Gastroesophageal sphincter (tissue), 4 donors: ENCODE results near the gene ITGB1BP1. TPM values are rescaled to one million over a fixed set of nuclear protein-coding genes. Genes with fewer than 3 reads are reported as not detected.

Experiments
- ATAC-seq: fragments of 150-250 bp; one replicate; pipeline ENCODE4 v1.9.1; 2016; ENCODE audit warnings: mild to moderate bottlenecking, moderate library complexity
- H3K27ac ChIP-seq, 4 donors: fragments of 200-600 bp; sonication (generic) in 3 of 4; 1 replicate in 3 of 4; 2 replicates in 1 of 4; pipeline ENCODE4 v1.5.1; 2016 to 2019
- H3K27me3 ChIP-seq: fragments of 200-600 bp; sonication (generic); one replicate; pipeline ENCODE4 v1.5.1; 2019
- H3K36me3 ChIP-seq, 2 donors: fragments of 200-600 bp; sonication (generic); one replicate each; pipeline ENCODE4 v1.5.1; 2019; ENCODE audit warnings: control low read depth in 1 of 2
- H3K4me1 ChIP-seq, 3 donors: fragments of 200-600 bp; sonication (generic); 1 replicate in 2 of 3; 2 replicates in 1 of 3; pipeline ENCODE4 v1.5.1; 2016 to 2019; ENCODE audit warnings: control low read depth in 2 of 3
- H3K4me3 ChIP-seq, 2 donors: fragments of 200-600 bp; sonication (generic); one replicate each; pipeline ENCODE4 v1.5.1; 2019; ENCODE audit warnings: mild to moderate bottlenecking in 1 of 2, moderate library complexity in 1 of 2
- H3K9me3 ChIP-seq, 3 donors: fragments of 200-600 bp; sonication (generic); one replicate each; pipeline ENCODE4 v1.5.1; 2017 to 2019; ENCODE audit warnings: control low read depth in 2 of 3
- EP300 ChIP-seq: sonication (generic); formaldehyde crosslinking; IDR thresholded peaks from one replicate; pipeline ENCODE4 v1.6.1; 2017; ENCODE audit warnings: antibody characterized with exemption, mild to moderate bottlenecking
- POLR2A ChIP-seq, 2 donors: fragments of 450-650 bp; IDR thresholded peaks; one replicate each; pipeline ENCODE4 v1.6.1; 2017; ENCODE audit warnings: antibody characterized with exemption in 2 of 2, mild to moderate bottlenecking in 2 of 2, moderate library complexity in 1 of 2
- POLR2AphosphoS5 ChIP-seq: sonication (generic); formaldehyde crosslinking; IDR thresholded peaks from one replicate; pipeline ENCODE4 v1.6.1; 2017; ENCODE audit warnings: antibody characterized with exemption
- WGBS, 2 donors: methylation state at CpG; one replicate each; pipeline ENCODE4 v1.1.5; 2018; ENCODE audit warnings: low coverage in 1 of 2; 5-methylcytosine and 5-hydroxymethylcytosine counted together
- total RNA-seq, 4 donors: library from RNA; depleted of rRNA; stranded (reverse); fragments of >200 nt; gene quantifications; one replicate each; pipeline ENCODE4 v1.1.0, GENCODE V29; 2016
- TF ChIP-seq, protein P1 (sequence below), 4 experiments: fragments of 200-600 bp in 2 of 4; fragments of 450-650 bp in 2 of 4; sonication (generic) in 1 of 4; IDR thresholded peaks; one replicate each; pipeline ENCODE4 v1.5.1; 2017 to 2019; ENCODE audit warnings: antibody characterized with exemption in 4 of 4, mild to moderate bottlenecking in 2 of 4, moderate library complexity in 2 of 4

Gene ITGB1BP1
- total RNA-seq, 4 donors from 2014 or later, result 52.8 to 80.4 (median 69.6) TPM

- Histone ChIP-seq H3K36me3 (peaks cover 0 to 85% of the 10 kb centered on the region in 2 donors), H3K4me1 (peaks cover 0 to 36% (median 16%) of the 10 kb centered on the region in 3 donors), H3K27me3 (no peaks in the 10 kb centered on the region), H3K9me3 (no peaks in the 10 kb centered on the region), H3K4me3 (no peak overlapping the region), H3K27ac (peak overlapping the region in 3 of 4 donors; percentile 61 to 77 (median 67))
- ATAC-seq, result no peak
- no peak for TF ChIP-seq POLR2AphosphoS5
- no peak for TF ChIP-seq POLR2A (IDR thresholded peaks at IDR 0.05)
- TF ChIP-seq EP300, result no peak
- TF ChIP-seq, protein P1, sequence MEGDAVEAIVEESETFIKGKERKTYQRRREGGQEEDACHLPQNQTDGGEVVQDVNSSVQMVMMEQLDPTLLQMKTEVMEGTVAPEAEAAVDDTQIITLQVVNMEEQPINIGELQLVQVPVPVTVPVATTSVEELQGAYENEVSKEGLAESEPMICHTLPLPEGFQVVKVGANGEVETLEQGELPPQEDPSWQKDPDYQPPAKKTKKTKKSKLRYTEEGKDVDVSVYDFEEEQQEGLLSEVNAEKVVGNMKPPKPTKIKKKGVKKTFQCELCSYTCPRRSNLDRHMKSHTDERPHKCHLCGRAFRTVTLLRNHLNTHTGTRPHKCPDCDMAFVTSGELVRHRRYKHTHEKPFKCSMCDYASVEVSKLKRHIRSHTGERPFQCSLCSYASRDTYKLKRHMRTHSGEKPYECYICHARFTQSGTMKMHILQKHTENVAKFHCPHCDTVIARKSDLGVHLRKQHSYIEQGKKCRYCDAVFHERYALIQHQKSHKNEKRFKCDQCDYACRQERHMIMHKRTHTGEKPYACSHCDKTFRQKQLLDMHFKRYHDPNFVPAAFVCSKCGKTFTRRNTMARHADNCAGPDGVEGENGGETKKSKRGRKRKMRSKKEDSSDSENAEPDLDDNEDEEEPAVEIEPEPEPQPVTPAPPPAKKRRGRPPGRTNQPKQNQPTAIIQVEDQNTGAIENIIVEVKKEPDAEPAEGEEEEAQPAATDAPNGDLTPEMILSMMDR (IDR thresholded peaks at IDR 0.05), result no peak
- 81% methylated on average over 3 of the region's 5 CpGs; no CpG with 5 or more reads in 1 of the 2 donors for WGBS, 2 donors
Observed at GRCh38 chr2:9379391-9379755, 44.0 kb downstream of the ITGB1BP1 start.

- Histone ChIP-seq H3K9me3 (no peaks in the 10 kb centered on the region), H3K36me3 (peaks cover 0 to 85% of the 10 kb centered on the region in 2 donors), H3K27me3 (no peaks in the 10 kb centered on the region), H3K27ac (peak overlapping the region in 3 of 4 donors; percentile 61 to 77 (median 67)), H3K4me1 (peaks cover 0 to 36% (median 16%) of the 10 kb centered on the region in 3 donors), H3K4me3 (no peak overlapping the region)
- no peak for TF ChIP-seq POLR2A (IDR thresholded peaks at IDR 0.05)
- no peak for TF ChIP-seq EP300
- no peak for TF ChIP-seq POLR2AphosphoS5
- TF ChIP-seq, protein P1 (IDR thresholded peaks at IDR 0.05), result no peak
- 64 to 74% methylated on average over 8 to 9 of the region's 30 CpGs for WGBS, 2 donors
- ATAC-seq, result peak; percentile 77
Observed at GRCh38 chr2:9378433-9379390, 44.6 kb downstream of the ITGB1BP1 start.

DNA sequence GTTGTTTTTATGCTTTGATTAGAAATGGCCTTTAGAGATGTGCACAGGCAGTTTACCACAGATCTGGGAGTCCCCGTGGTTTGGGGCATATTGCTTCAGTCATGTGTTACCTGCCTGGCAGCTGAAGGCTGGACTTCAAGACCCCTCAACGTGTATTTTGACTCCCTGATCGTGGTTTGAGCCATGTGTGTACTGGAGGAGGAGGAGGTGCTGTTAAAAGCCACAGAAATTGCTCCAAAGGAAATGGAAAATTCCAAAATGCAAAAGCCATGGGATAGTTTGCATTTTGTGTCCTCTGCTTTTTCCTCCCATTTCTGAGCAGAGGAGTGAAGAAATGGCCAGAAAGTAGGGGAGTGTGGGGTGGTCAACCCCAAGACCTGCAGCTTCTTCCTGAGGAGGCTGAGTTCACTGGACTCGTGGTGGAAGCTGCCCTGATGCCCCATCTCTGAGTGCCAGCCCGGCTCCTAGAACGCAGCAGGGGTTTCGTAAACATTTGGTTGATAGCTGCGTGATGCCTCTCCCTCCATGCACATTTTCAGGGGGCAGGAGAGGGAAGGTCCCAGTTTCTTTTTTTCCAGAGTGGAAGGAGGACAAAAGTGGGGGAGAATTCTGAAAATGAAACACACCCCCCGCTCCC is 45.7 kb downstream of the ITGB1BP1 start:
- ATAC-seq, result no peak
- Histone ChIP-seq H3K4me1 (peaks cover 0 to 36% (median 16%) of the 10 kb centered on the region in 3 donors), H3K27ac (peak overlapping the region in 3 of 4 donors; percentile 57 to 77 (median 67)), H3K27me3 (no peaks in the 10 kb centered on the region), H3K4me3 (no peak overlapping the region), H3K36me3 (peaks cover 0 to 86% of the 10 kb centered on the region in 2 donors), H3K9me3 (no peaks in the 10 kb centered on the region)
- TF ChIP-seq POLR2AphosphoS5 (no peak), EP300 (no peak), POLR2A (IDR thresholded peaks at IDR 0.05) (no peak)
- TF ChIP-seq, protein P1 (IDR thresholded peaks at IDR 0.05), result no peak
- WGBS, 2 donors, result 40 to 52% methylated on average over 2 to 7 of the region's 9 CpGs

DNA sequence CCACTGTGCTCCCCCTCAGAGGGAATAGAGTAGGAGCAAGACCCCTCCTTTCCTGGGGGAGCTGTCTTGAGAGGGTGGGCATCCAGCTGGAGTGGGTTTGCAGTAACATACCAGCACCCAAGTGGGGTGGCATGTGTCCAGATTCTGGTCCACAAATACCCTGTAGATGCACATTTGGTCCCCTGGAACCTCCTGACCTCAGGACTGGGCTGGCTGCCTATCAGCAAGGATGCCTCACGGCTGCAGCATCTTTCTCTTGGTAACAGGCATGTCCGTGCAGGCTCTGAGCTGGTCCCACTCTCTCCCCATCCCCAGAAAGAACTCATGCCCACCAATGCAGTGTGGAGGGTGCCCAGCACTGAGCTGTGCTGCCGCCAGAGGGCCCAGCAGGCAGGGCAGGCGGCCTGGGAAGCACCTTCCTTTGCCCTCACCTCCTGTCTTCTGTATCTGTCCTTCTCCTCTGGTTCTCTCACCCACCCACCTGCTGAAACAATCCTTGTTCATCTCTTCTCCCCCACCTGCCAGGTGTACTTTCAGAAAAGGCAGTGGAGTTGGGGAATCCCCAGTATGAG is 47.4 kb downstream of the ITGB1BP1 start:
- H3K27ac ChIP-seq, result no peak overlapping the region

More for the DNA sequence above, 47.4 kb downstream of the ITGB1BP1 start:
- Histone ChIP-seq H3K9me3 (no peaks in the 10 kb centered on the region), H3K27me3 (no peaks in the 10 kb centered on the region), H3K4me1 (peaks cover 0 to 28% (median 16%) of the 10 kb centered on the region in 3 donors), H3K36me3 (peaks cover 0 to 83% of the 10 kb centered on the region in 2 donors), H3K4me3 (no peak overlapping the region)
- WGBS, 2 donors, result no CpG with 5 or more reads among the region's 4 CpGs
- TF ChIP-seq EP300 (no peak), POLR2A (IDR thresholded peaks at IDR 0.05) (no peak), POLR2AphosphoS5 (no peak)
- TF ChIP-seq, protein P1 (IDR thresholded peaks at IDR 0.05), result no peak
- ATAC-seq, result no peak
